Measurements from ENCODE around the gene XRCC3. TPM values are rescaled to one million over a fixed set of nuclear protein-coding genes. Genes with fewer than 3 reads are reported as not detected.
A peak's percentile ranks its signal among the peaks of the same experiment; 100 is the strongest.

Gene XRCC3
- total and polyA plus RNA-seq, 8 donors: 9.2 to 26.0 (median 17.8) TPM

DNA sequence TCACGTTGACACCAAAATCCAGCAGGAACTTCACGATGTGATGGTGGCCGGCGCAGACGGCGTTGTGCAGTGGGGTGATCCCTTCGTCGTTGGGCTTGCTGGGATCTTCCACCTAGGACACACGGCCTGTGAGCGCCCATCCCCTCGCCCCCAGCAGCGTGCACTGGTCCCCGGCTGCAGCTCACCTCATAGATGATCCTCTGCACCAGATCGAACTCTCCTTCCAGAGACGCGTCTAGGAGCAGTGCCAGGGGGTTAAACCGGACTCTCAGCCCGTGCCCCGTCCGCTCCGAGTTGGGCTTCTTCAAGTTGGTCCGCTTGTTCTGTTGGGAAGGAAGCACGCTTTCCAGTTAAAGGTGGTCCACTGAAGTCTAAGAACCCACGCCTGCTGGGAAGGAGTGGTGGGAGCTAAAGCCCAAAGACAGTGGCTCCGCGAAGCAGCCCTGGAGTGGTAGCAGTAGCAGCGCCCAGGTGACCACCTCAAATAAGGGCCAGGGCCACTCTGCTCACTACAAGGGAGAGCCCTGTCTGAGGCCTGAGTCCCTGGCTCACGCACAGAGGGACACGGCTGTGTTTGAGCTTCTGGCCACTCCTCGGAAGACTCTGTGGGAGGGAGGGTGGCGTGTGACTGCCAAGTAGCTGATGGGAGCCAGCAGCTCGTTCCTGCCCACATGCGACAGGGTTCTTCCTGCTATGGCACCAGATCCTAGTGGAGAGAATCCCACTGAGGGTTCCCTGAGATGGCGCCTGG is 23.6 kb upstream of the XRCC3 start:
- intact Hi-C loops (cut with DNase I): no loop called here
- Histone ChIP-seq H3K36me3 (peaks cover 0 to 97% of the 10 kb centered on the region in 2 donors), H3K4me3 (no peak overlapping the region), H3K4me1 (no peaks in the 10 kb centered on the region), H3K9me3 (no peaks in the 10 kb centered on the region), H3K27me3 (no peaks in the 10 kb centered on the region), H3K27ac (no peak overlapping the region)
- DNase-seq (peak in 1 of 4 donors; percentile 69), ATAC-seq (no peak)
- TF ChIP-seq, protein P1, sequence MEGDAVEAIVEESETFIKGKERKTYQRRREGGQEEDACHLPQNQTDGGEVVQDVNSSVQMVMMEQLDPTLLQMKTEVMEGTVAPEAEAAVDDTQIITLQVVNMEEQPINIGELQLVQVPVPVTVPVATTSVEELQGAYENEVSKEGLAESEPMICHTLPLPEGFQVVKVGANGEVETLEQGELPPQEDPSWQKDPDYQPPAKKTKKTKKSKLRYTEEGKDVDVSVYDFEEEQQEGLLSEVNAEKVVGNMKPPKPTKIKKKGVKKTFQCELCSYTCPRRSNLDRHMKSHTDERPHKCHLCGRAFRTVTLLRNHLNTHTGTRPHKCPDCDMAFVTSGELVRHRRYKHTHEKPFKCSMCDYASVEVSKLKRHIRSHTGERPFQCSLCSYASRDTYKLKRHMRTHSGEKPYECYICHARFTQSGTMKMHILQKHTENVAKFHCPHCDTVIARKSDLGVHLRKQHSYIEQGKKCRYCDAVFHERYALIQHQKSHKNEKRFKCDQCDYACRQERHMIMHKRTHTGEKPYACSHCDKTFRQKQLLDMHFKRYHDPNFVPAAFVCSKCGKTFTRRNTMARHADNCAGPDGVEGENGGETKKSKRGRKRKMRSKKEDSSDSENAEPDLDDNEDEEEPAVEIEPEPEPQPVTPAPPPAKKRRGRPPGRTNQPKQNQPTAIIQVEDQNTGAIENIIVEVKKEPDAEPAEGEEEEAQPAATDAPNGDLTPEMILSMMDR (IDR thresholded peaks at IDR 0.05): no peak

DNA sequence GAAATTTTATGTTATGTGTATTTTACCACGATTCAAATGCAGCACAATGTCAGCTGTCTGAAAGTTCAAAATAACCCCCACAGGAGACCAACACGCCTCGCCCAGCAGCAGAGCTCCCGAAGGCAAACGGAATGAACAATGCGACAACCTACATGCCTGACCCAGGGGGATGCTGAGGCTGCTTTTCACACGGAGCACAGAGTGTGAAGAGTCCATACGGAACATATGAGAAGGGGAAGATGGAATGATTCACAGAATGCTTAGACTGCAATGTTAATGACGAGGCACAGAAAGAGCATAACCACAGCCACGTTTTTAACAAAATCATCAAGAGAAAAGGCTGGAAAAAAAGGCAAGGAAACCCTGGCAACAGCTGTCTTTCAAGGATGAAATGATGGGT is 22.9 kb upstream of the XRCC3 start:
- no peak for ATAC-seq
- H3K4me1 ChIP-seq: no peaks in the 10 kb centered on the region
- H3K36me3 ChIP-seq: peaks cover 0 to 98% of the 10 kb centered on the region in 2 donors
- H3K4me3 ChIP-seq: no peak overlapping the region
- intact Hi-C loops (cut with DNase I): no loop called here
- no peak for DNase-seq
- no peaks in the 10 kb centered on the region for H3K27me3 ChIP-seq
- no peaks in the 10 kb centered on the region for H3K9me3 ChIP-seq
- TF ChIP-seq, protein P1 (IDR thresholded peaks at IDR 0.05): no peak
- no peak overlapping the region for H3K27ac ChIP-seq

DNA sequence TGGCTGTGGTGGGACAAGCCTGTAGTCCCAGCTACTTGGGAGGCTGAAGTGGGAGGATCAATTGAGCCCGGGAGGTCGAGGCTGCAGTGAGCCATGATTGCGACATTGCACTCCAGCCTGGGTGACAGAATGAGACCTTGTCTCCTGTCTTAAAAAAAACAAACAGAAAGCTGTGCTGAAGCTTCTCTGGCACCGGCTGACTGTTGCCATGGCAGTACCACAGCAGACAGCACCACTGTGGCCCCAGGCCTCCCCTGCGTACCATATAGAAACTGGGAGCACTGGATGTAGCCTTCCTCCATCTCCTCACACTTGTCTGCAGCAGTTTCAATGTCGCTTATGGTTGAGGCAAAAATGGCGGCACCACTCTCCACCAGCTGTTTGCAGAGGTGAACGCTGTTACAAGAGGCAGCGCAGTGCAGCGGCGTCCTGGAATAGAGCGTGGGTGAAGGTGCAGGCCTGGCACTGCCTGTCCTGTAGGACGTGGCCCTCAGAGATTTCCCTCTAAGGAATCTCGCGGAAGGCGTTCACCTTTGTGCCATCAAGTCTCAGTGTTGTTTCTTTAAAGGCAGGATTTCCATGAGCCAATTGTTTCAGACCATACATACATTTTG is 22.3 kb upstream of the XRCC3 start:
- Histone ChIP-seq H3K4me3 (no peak overlapping the region), H3K4me1 (no peaks in the 10 kb centered on the region), H3K27ac (no peak overlapping the region), H3K9me3 (no peaks in the 10 kb centered on the region), H3K36me3 (peaks cover 0 to 98% of the 10 kb centered on the region in 2 donors), H3K27me3 (no peaks in the 10 kb centered on the region)
- DNase-seq: peak in 1 of 4 donors; percentile 65
- no peak for ATAC-seq
- intact Hi-C loops (cut with DNase I): no loop called here
- TF ChIP-seq, protein P1 (IDR thresholded peaks at IDR 0.05): no peak

DNA sequence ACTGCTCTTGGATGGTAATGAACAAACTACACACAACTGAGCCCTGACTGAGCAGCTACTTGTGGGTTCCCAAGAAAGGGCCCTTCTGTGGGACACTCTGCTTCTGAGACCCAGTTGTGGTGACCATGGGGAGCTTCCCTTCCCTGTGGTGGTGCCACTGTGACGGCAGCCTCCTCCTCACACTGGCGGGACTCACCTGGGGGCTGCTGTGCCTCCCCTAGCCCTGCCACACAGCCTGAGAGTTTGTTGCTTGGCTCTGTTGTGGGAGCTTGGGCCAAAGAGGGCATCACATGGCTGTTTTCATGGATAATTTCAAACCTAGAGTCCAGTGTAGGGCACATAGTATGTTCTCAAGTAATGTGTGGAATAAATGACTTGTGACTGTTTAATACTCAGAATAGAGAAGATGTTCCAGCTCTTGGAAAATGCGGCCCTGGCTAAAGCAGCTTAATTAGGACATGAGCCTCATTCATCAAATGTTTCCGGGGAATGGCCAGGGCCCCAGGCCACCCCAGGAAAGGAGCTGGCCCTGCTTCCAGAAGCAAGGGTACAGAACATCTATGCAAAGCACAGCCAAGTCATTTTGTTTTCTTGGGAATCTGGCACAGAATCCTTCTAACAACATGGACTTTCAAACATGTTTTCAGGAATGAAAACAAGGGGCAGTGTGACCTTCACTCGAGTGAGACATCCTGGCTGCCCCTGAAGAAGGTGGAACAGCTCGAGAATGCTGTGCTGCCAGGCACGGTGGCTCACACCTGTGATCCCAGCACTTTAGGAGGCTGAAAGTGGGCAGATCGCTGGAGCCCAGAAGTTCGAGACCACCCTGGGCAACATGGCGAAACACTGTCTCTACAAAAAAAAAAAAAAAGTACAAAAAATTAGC is 21.5 kb upstream of the XRCC3 start:
- no peaks in the 10 kb centered on the region for H3K9me3 ChIP-seq
- DNase-seq (no peak), ATAC-seq (no peak)
- TF ChIP-seq, protein P1 (IDR thresholded peaks at IDR 0.05): no peak
- H3K4me3 ChIP-seq: no peak overlapping the region
- H3K27me3 ChIP-seq: no peaks in the 10 kb centered on the region
- no peaks in the 10 kb centered on the region for H3K4me1 ChIP-seq
- no peak overlapping the region for H3K27ac ChIP-seq
- H3K36me3 ChIP-seq: peaks cover 0 to 98% of the 10 kb centered on the region in 2 donors
- intact Hi-C loops (cut with DNase I): no loop called here

Measured in left lung (tissue), 10 donors.